Body of pancreas (tissue), 4 donors: Measurements from ENCODE around the gene CRK.
"Not testable (repeated sequence)": the region's sequence is repeated elsewhere in the genome, so short reads cannot be mapped to it uniquely, and the experiment has no call there.

ENCODE experiments used
- CTCF ChIP-seq, 7 experiments: fragments of 450-650 bp in 4 of 7; fragments of 200-600 bp in 3 of 7; sonication (generic) in 3 of 7; IDR thresholded peaks; one replicate each; pipeline ENCODE4 v1.5.1; 2016 to 2019; ENCODE audit warnings: antibody characterized with exemption in 7 of 7
- POLR2A ChIP-seq, 3 donors: fragments of 450-650 bp; IDR thresholded peaks; one replicate each; pipeline ENCODE4 v1.6.1; 2016; ENCODE audit warnings: antibody characterized with exemption in 3 of 3, mild to moderate bottlenecking in 2 of 3

GRCh38 chr17:1386675-1387190 lies 69.3 kb downstream of the CRK start:
- TF ChIP-seq POLR2A, CTCF (IDR thresholded peaks at IDR 0.05): not testable (repeated sequence)
